ENCODE measurements around the gene NEK5.
"Not testable (repeated sequence)": the region's sequence is repeated elsewhere in the genome, so short reads cannot be mapped to it uniquely, and the experiment has no call there.

NEK5 gene

GRCh38 chr13:52137489-52137888 is 8.6 kb upstream of the NEK5 start:
- no peak for DNase-seq

GRCh38 chr13:52136763-52137162 is 7.9 kb upstream of the NEK5 start:
- DNase-seq: no peak

- no peak for DNase-seq
These were observed 1.8 kb upstream of the NEK5 start for GRCh38 chr13:52130641-52131040.

- DNase-seq: peak; percentile 85
These were observed 830 bp downstream of the NEK5 start for GRCh38 chr13:52127783-52128702.

GRCh38 chr13:52127378-52127777 is 1.5 kb downstream of the NEK5 start:
- DNase-seq: no peak

- DNase-seq: no peak
These were observed 3.3 kb downstream of the NEK5 start for GRCh38 chr13:52125547-52125946.

GRCh38 chr13:52118595-52118994 is 10.3 kb downstream of the NEK5 start:
- DNase-seq: no peak

GRCh38 chr13:52118095-52118494 is 10.8 kb downstream of the NEK5 start:
- DNase-seq: no peak

GRCh38 chr13:52112591-52112990 is 16.3 kb downstream of the NEK5 start:
- no peak for DNase-seq

- no peak for DNase-seq
These were observed 19.7 kb downstream of the NEK5 start for GRCh38 chr13:52109116-52109670.

GRCh38 chr13:52105841-52106240 is 23.0 kb downstream of the NEK5 start:
- no peak for DNase-seq

GRCh38 chr13:52104624-52105023 is 24.2 kb downstream of the NEK5 start:
- peak; percentile 32 for DNase-seq

- DNase-seq: no peak
These were observed 25.5 kb downstream of the NEK5 start for GRCh38 chr13:52103386-52103785.

GRCh38 chr13:52102423-52102822 is 26.4 kb downstream of the NEK5 start:
- DNase-seq: not testable (repeated sequence)

- DNase-seq: no peak
These were observed 31.7 kb downstream of the NEK5 start for GRCh38 chr13:52097197-52097596.

- no peak for DNase-seq
These were observed 32.1 kb downstream of the NEK5 start for GRCh38 chr13:52096748-52097147.

- no peak for DNase-seq
These were observed 32.8 kb downstream of the NEK5 start for GRCh38 chr13:52096062-52096461.

- DNase-seq: no peak
These were observed 36.8 kb downstream of the NEK5 start for GRCh38 chr13:52092087-52092486.

- no peak for DNase-seq
These were observed 37.4 kb downstream of the NEK5 start for GRCh38 chr13:52091473-52091872.

- DNase-seq: no peak
These were observed 43.5 kb downstream of the NEK5 start for GRCh38 chr13:52085421-52085820.

GRCh38 chr13:52084981-52085380 is 43.9 kb downstream of the NEK5 start:
- not testable (repeated sequence) for DNase-seq

- DNase-seq: no peak
These were observed 46.3 kb downstream of the NEK5 start for GRCh38 chr13:52082601-52083000.

GRCh38 chr13:52079891-52080290 is 49.0 kb downstream of the NEK5 start:
- not testable (repeated sequence) for DNase-seq

GRCh38 chr13:52070929-52071523 is 57.8 kb downstream of the NEK5 start:
- DNase-seq: peak; percentile 69

Measured in DMS53 (cell line).